Heart right ventricle (tissue), 16 donors: ENCODE results near the gene CLEC4M. TPM values are rescaled to one million over a fixed set of nuclear protein-coding genes. Genes with fewer than 3 reads are reported as not detected.

Experiments
- ATAC-seq, 8 donors: fragments of 200-7000 bp; cut with Tn5 transposase; one replicate each; pipeline ENCODE4 v1.9.1; 2020; ENCODE audit warnings: mild to moderate bottlenecking in 8 of 8, moderate library complexity in 8 of 8, moderate number of reproducible peaks in 1 of 8
- DNase-seq, 2 donors: peaks; one replicate each; pipeline ENCODE4 v3.0.0-alpha.2; 2020
- H3K27ac ChIP-seq, 10 donors: fragments of 200-600 bp; sonication (generic) in 2 of 10; one replicate each; pipeline versions ENCODE4 v1.5.0 to v1.8.0; 2020 to 2022; ENCODE audit warnings: mild to moderate bottlenecking in 3 of 10
- H3K27me3 ChIP-seq, 7 donors: fragments of 200-600 bp; one replicate each; pipeline ENCODE4 v1.8.0; 2021 to 2022; ENCODE audit warnings: mild to moderate bottlenecking in 2 of 7
- H3K36me3 ChIP-seq, 9 donors: fragments of 200-600 bp; sonication (generic) in 1 of 9; one replicate each; pipeline versions ENCODE4 v1.5.0 to v1.8.0; 2020 to 2022; ENCODE audit warnings: mild to moderate bottlenecking in 2 of 9
- H3K4me1 ChIP-seq, 9 donors: fragments of 200-600 bp; sonication (generic) in 1 of 9; one replicate each; pipeline versions ENCODE4 v1.5.0 to v1.8.0; 2020 to 2022; ENCODE audit warnings: mild to moderate bottlenecking in 4 of 9
- H3K4me3 ChIP-seq, 10 donors: fragments of 200-600 bp; sonication (generic) in 2 of 10; one replicate each; pipeline versions ENCODE4 v1.5.0 to v1.8.0; 2020 to 2022; ENCODE audit warnings: mild to moderate bottlenecking in 7 of 10, moderate library complexity in 2 of 10
- H3K9me3 ChIP-seq, 11 donors: fragments of 200-600 bp in 10 of 11; sonication (generic) in 2 of 11; one replicate each; pipeline versions ENCODE4 v1.5.0 to v1.8.0; 2013 to 2022; ENCODE audit warnings: mild to moderate bottlenecking in 2 of 11, control low read depth in 1 of 11, moderate library complexity in 1 of 11
- WGBS, 2 donors: extraction: QIAGEN DNeasy Blood & Tissue Kit; methylation state at CpG; one replicate each; pipeline ENCODE4 v1.1.7; 2013; ENCODE audit warnings: inconsistent platforms in 1 of 2; 5-methylcytosine and 5-hydroxymethylcytosine counted together
- intact Hi-C, 10 donors: fragments of 100-400 bp; cut with DNase I; formaldehyde crosslinking; loops; one replicate each; pipeline versions ENCODE4 v1.11.1 to v1.14.2; 2022
- polyA plus RNA-seq, 2 donors: library from polyadenylated mRNA; stranded (reverse); fragments of 200-250 nt; gene quantifications; one replicate each; pipeline ENCODE4 v1.2.3, GENCODE V29; 2013
- total RNA-seq, 10 donors: library from RNA; stranded (reverse); fragmentation: NEBNext Ultra II Directional in 3 of 10; extraction: Animal tissue kit (Norgen Biotek cat#: 25700) in 3 of 10; gene quantifications; one replicate each; pipeline versions ENCODE4 v1.2.1 to v1.2.4, GENCODE V29; 2021 to 2023
- TF ChIP-seq, protein P1 (sequence below), 9 donors: fragments of 200-600 bp; sonication (generic) in 2 of 9; IDR thresholded peaks; one replicate each; pipeline versions ENCODE4 v1.5.0 to v1.8.0; 2021 to 2022; ENCODE audit warnings: antibody characterized with exemption in 9 of 9, mild to moderate bottlenecking in 5 of 9, moderate library complexity in 1 of 9
- donor health status: Arrhythmogenic right ventricular cardiomyopathy.
- donor health status: ischemic (EF 13 %, LVEDD 7.1; RV severe dilation, severe dysfunction).
- donor health status: healthy with polysubstance abuse.
- donor health status: DM: no; HTN: yes; CAD: no.
- donor health status: DM: no; HTN: no; CAD: no.
- donor health status: ischemic (EF 25% LVEDD 6.9; RV normal size, moderate dysfunction).
- donor health status: ischemic (EF 25% LVEDD 5.7; RV mildly dilated, moderate dysfunction).
- donor health status: healthy.
- donor health status: DM: yes; HTN: yes; CAD: no.
- donor health status: Ischemic cardiomyopathy.
- donor health status: ischemic (EF 35%, LVEDD 5.7; RV mildly dilated, moderate dysfunction).
- donor health status: nonischemic (EF 11% LVEDD 7.7; RV severe dilation, severe dysfunction).
- donor health status: DM: yes; HTN: yes; CAD: no.
- donor health status: PGD.
- donor health status: ischemic (EF 29% LVEDD 5.4; RV normal size, mild dysfunction).
- donor health status: nonischemic (EF 23%, LVEDD 6.1; RV moderate dilation, normal function).

The CLEC4M gene
- total and polyA plus RNA-seq, 12 donors, result not detected

DNA sequence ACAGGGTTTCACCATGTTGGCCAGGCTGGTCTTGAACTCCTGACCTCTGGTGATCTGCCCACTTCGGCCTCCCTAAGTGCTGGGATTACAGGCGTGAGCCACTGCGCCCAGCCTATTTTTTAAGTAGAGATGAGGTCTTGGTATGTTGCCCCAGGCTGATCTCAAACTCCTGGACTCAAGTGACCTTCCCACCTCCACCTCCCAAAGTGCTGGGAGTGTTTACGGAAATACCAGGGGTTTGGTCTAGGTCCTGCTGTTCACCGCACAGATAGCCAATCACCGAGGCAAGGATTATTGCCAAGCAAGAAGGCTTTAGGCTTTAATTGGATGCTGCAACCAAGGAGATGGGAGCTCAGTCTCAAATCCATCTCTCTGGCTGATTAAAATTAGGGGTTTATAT is 42.7 kb upstream of the CLEC4M start:
- WGBS, 2 donors, result 80 to 82% methylated on average over 6 of the region's 6 CpGs
- Histone ChIP-seq H3K27me3 (peaks cover 0 to 38% (median 15%) of the 10 kb centered on the region in 7 donors), H3K4me3 (no peak overlapping the region), H3K4me1 (peaks cover 0 to 2% (median 0%) of the 10 kb centered on the region in 9 donors), H3K9me3 (peaks cover 0 to 12% (median 0%) of the 10 kb centered on the region in 11 donors), H3K36me3 (no peaks in the 10 kb centered on the region), H3K27ac (no peak overlapping the region)
- intact Hi-C loops, result no loop called here
- DNase-seq (no peak), ATAC-seq (no peak)
- TF ChIP-seq, protein P1, sequence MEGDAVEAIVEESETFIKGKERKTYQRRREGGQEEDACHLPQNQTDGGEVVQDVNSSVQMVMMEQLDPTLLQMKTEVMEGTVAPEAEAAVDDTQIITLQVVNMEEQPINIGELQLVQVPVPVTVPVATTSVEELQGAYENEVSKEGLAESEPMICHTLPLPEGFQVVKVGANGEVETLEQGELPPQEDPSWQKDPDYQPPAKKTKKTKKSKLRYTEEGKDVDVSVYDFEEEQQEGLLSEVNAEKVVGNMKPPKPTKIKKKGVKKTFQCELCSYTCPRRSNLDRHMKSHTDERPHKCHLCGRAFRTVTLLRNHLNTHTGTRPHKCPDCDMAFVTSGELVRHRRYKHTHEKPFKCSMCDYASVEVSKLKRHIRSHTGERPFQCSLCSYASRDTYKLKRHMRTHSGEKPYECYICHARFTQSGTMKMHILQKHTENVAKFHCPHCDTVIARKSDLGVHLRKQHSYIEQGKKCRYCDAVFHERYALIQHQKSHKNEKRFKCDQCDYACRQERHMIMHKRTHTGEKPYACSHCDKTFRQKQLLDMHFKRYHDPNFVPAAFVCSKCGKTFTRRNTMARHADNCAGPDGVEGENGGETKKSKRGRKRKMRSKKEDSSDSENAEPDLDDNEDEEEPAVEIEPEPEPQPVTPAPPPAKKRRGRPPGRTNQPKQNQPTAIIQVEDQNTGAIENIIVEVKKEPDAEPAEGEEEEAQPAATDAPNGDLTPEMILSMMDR (IDR thresholded peaks at IDR 0.05), result no peak

DNA sequence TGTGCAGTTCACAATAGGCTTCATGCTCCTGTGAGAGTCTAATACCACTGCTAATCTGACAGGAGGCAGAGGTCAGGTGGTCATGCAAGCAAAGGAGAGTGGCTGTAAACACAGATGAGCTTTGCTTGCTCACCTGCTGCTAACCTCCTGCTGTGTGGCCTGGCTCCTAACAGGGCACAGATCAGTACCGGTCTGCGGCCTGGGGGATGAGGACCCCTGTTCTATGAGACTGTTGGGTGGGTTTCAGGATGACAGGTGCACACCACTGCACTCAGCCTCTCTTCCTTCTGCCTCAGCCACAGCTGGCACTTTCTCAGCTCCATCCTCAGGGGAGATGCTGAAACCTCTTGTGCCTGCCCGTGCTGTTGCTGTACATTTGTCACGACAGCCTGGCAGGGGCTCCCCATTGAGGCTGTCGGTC is 40.8 kb upstream of the CLEC4M start:
- TF ChIP-seq, protein P1 (IDR thresholded peaks at IDR 0.05), result no peak
- H3K27me3 ChIP-seq, result peaks cover 0 to 51% (median 28%) of the 10 kb centered on the region in 7 donors

DNA sequence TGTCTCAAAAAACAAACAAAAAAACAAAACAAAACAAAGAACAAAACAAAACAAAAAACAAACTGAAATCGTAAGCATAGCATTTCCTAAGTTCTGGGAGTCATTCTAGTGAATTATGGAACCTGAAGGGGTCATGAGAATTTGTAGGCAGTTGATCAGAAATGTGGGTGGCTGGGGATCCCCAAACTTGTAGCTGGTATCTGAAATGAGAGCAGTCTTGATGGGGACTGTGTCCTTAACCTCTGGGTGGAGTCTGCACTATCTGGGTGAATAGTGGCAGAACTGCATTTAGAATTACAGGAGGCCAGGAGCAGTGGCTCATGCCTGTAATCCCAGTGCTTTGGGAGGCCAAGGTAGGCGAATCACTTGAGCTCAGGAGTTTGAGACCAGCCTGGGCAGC is 37.3 kb upstream of the CLEC4M start:
- no peaks in the 10 kb centered on the region for H3K9me3 ChIP-seq
- DNase-seq (no peak), ATAC-seq (no peak)
- WGBS, 2 donors, result 57 to 59% methylated on average over 2 of the region's 2 CpGs
- no peak overlapping the region for H3K4me3 ChIP-seq
- intact Hi-C loops, result no loop called here
- peaks cover 8 to 66% (median 48%) of the 10 kb centered on the region in 7 donors for H3K27me3 ChIP-seq
- H3K4me1 ChIP-seq, result peaks cover 0 to 14% (median 0%) of the 10 kb centered on the region in 9 donors
- H3K27ac ChIP-seq, result no peak overlapping the region
- no peaks in the 10 kb centered on the region for H3K36me3 ChIP-seq
- TF ChIP-seq, protein P1 (IDR thresholded peaks at IDR 0.05), result no peak

More for the DNA sequence above, 40.8 kb upstream of the CLEC4M start:
- Histone ChIP-seq H3K4me1 (no peaks in the 10 kb centered on the region), H3K4me3 (no peak overlapping the region), H3K9me3 (peaks cover 0 to 2% (median 0%) of the 10 kb centered on the region in 11 donors), H3K27ac (no peak overlapping the region), H3K36me3 (no peaks in the 10 kb centered on the region)
- DNase-seq, result no peak
- intact Hi-C loops, result no loop called here
- no peak for ATAC-seq
- 52 to 57% methylated on average over 5 of the region's 5 CpGs for WGBS, 2 donors

DNA sequence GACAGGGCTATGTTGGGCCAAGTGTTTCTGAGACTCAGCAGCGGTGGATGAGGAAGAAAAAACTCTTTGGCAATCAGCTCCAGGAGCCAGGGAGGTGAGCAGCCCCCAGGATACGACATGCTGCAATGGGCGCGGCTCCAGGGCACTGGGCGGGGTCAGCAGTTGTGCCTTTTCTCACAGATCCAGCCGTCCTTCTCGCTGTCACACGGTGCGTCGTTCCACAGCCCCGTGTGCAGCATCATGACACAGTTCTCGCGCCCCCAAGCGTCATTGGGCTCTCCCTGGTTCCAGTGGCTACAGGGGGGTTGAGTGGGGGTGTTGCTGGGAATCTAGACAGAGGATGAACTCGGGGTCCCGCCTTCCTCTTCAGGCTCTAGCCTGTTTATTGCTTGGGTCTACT is 33.8 kb upstream of the CLEC4M start:
- TF ChIP-seq, protein P1 (IDR thresholded peaks at IDR 0.05), result no peak
- no peak for DNase-seq
- Histone ChIP-seq H3K4me1 (peaks cover 0 to 14% (median 0%) of the 10 kb centered on the region in 9 donors), H3K27ac (no peak overlapping the region), H3K4me3 (no peak overlapping the region), H3K36me3 (no peaks in the 10 kb centered on the region), H3K9me3 (no peaks in the 10 kb centered on the region), H3K27me3 (peaks cover 8 to 85% (median 65%) of the 10 kb centered on the region in 7 donors)
- WGBS, 2 donors, result 14 to 19% methylated on average over 16 of the region's 16 CpGs
- intact Hi-C loops, result no loop called here
- ATAC-seq, result no peak
